B cell (primary cell): Measurements from ENCODE around the gene CDKAL1. TPM values are rescaled to one million over a fixed set of nuclear protein-coding genes. Genes with fewer than 3 reads are reported as not detected.

Source experiments
- ATAC-seq: fragments of 200-7000 bp; cut with Tn5 transposase; one replicate; pipeline ENCODE4 v1.10.0; 2021; ENCODE audit warnings: low read depth, mild to moderate bottlenecking, moderate number of reproducible peaks, moderate library complexity
- CTCF ChIA-PET: fragments of 350-600 bp; sonication (Branson Sonifier 250); formaldehyde crosslinking; loops from one replicate; lab custom pipeline; 2021; ENCODE audit warnings: antibody characterized with exemption, inconsistent platforms; lab: Charles Lee
- POLR2A ChIA-PET: fragments of 350-600 bp; sonication (Branson Sonifier 250); formaldehyde crosslinking; loops from one replicate; lab custom pipeline; 2021; ENCODE audit warnings: antibody characterized with exemption; lab: Charles Lee
- DNase-seq: peaks from one replicate; pipeline ENCODE4 v3.0.0; 2013
- H2AFZ ChIP-seq: 2 replicates; pipeline ENCODE4 v1.6.1; 2012; ENCODE audit warnings: mild to moderate bottlenecking, low read depth, low read length; ENCODE audit not compliant: insufficient read depth, poor library complexity, severe bottlenecking
- H3K27ac ChIP-seq, 2 donors: 1 replicate in 1 of 2; 2 replicates in 1 of 2; pipeline ENCODE4 v1.5.1; 2012 to 2013; ENCODE audit warnings: low read length in 2 of 2, mild to moderate bottlenecking in 2 of 2, moderate library complexity in 1 of 2
- H3K27me3 ChIP-seq, 4 experiments: fragments of 200-600 bp in 1 of 4; sonication (generic) in 1 of 4; replicated peaks in 1 of 4; 1 replicate in 2 of 4; 2 replicates in 2 of 4; pipeline versions ENCODE4 v1.6.1 to v1.7.0; 2013 to 2016; ENCODE audit warnings: low read length in 3 of 4, mild to moderate bottlenecking in 2 of 4, mixed read lengths in 1 of 4, moderate library complexity in 1 of 4; ENCODE audit not compliant: insufficient read depth in 4 of 4, control insufficient read depth in 3 of 4; ENCODE audit errors: control extremely low read depth in 1 of 4
- H3K36me3 ChIP-seq, 2 experiments: replicated peaks in 1 of 2; 1 replicate in 1 of 2; 2 replicates in 1 of 2; pipeline versions ENCODE4 v1.6.1 to v1.7.1; 2013; ENCODE audit warnings: low read length in 1 of 2; ENCODE audit not compliant: insufficient read depth in 2 of 2, control insufficient read depth in 1 of 2; ENCODE audit errors: control extremely low read depth in 1 of 2, extremely low read depth in 1 of 2
- H3K4me1 ChIP-seq, 2 donors: fragments of 200-600 bp in 1 of 2; sonication (generic) in 1 of 2; 1 replicate in 1 of 2; 2 replicates in 1 of 2; pipeline versions ENCODE4 v1.5.1 to v1.6.1; 2013 to 2017; ENCODE audit warnings: low read length in 2 of 2; ENCODE audit not compliant: control insufficient read depth in 2 of 2, insufficient read depth in 2 of 2
- H3K4me2 ChIP-seq: replicated peaks from 2 replicates; pipeline ENCODE3; 2012; ENCODE audit warnings: mild to moderate bottlenecking, low read depth, low read length; ENCODE audit not compliant: poor library complexity, severe bottlenecking
- H3K4me3 ChIP-seq, 5 experiments: fragments of 200-600 bp in 1 of 5; sonication (generic) in 1 of 5; 1 replicate in 3 of 5; 2 replicates in 2 of 5; pipeline versions ENCODE4 v1.5.1 to v1.7.0; 2011 to 2016; ENCODE audit warnings: low read length in 4 of 5, mild to moderate bottlenecking in 4 of 5, low read depth in 2 of 5, control low read depth in 1 of 5, moderate library complexity in 1 of 5; ENCODE audit not compliant: insufficient read depth in 1 of 5; ENCODE audit errors: control extremely low read depth in 1 of 5, extremely low read depth in 1 of 5
- H3K79me2 ChIP-seq: fragments of 200-600 bp; sonication (generic); one replicate; pipeline ENCODE4 v1.6.0; 2016; ENCODE audit warnings: low read length; ENCODE audit not compliant: control insufficient read depth, insufficient read depth
- H3K9ac ChIP-seq: fragments of 200-600 bp; sonication (generic); 2 replicates; pipeline ENCODE4 v1.6.1; 2017; ENCODE audit warnings: mild to moderate bottlenecking, low read length, moderate library complexity
- H3K9me3 ChIP-seq, 3 donors: one replicate each; pipeline versions ENCODE4 v1.6.1 to v1.7.1; 2013; ENCODE audit warnings: low read length in 2 of 3; ENCODE audit not compliant: control insufficient read depth in 2 of 3, insufficient read depth in 1 of 3; ENCODE audit errors: control extremely low read depth in 1 of 3
- H4K20me1 ChIP-seq: 2 replicates; pipeline ENCODE4 v1.6.0; 2012; ENCODE audit warnings: mild to moderate bottlenecking, low read length; ENCODE audit not compliant: insufficient read depth, control insufficient read depth, poor library complexity, severe bottlenecking
- H3K27ac Mint-ChIP-seq: one replicate; pipeline ENCODE4 v1.8.0; 2021; ENCODE audit warnings: mixed read lengths
- H3K27me3 Mint-ChIP-seq: one replicate; pipeline ENCODE4 v1.8.0; 2021; ENCODE audit warnings: mixed read lengths
- H3K4me1 Mint-ChIP-seq: one replicate; pipeline ENCODE4 v1.8.0; 2021; ENCODE audit warnings: mixed read lengths
- H3K4me3 Mint-ChIP-seq: one replicate; pipeline ENCODE4 v1.8.0; 2021; ENCODE audit warnings: mixed read lengths
- H3K9me3 Mint-ChIP-seq: one replicate; pipeline ENCODE4 v1.8.0; 2022; ENCODE audit warnings: mixed read lengths; ENCODE audit not compliant: insufficient read depth
- EZH2 ChIP-seq: IDR thresholded peaks from 2 replicates; pipeline ENCODE4 v1.6.1; 2012; ENCODE audit warnings: borderline replicate concordance, low read depth, mild to moderate bottlenecking, moderate library complexity, low read length; ENCODE audit not compliant: insufficient read depth, poor library complexity, severe bottlenecking
- WGBS: methylation state at CpG from one replicate; pipeline ENCODE4 v1.1.5; 2013; ENCODE audit warnings: missing lambda C conversion rate; ENCODE audit not compliant: insufficient coverage; 5-methylcytosine and 5-hydroxymethylcytosine counted together
- intact Hi-C: fragments of 100-400 bp; cut with micrococcal nuclease; formaldehyde crosslinking; loops from one replicate; pipeline ENCODE4 v1.10.0; 2022
- polyA plus RNA-seq: library from polyadenylated mRNA; depleted of rRNA; stranded (reverse); fragments of >200 nt; gene quantifications from 2 replicates; pipeline ENCODE4 v1.2.3, GENCODE V29; 2012
- total RNA-seq, 2 donors: library from RNA; stranded (reverse); fragments of 120-200 nt in 1 of 2; gene quantifications; 1 replicate in 1 of 2; 2 replicates in 1 of 2; pipeline versions ENCODE4 v1.2.3 to v1.2.4, GENCODE V29; 2013 to 2022
- TF ChIP-seq, protein P1 (sequence below): fragments of 200-600 bp; IDR thresholded peaks from one replicate; pipeline ENCODE4 v1.8.0; 2022; ENCODE audit warnings: antibody characterized with exemption, mild to moderate bottlenecking

Gene CDKAL1
- total and polyA plus RNA-seq, 2 donors (not counting 1 experiment from before 2014, with no cell fraction given): 6.1 to 33.3 TPM

DNA sequence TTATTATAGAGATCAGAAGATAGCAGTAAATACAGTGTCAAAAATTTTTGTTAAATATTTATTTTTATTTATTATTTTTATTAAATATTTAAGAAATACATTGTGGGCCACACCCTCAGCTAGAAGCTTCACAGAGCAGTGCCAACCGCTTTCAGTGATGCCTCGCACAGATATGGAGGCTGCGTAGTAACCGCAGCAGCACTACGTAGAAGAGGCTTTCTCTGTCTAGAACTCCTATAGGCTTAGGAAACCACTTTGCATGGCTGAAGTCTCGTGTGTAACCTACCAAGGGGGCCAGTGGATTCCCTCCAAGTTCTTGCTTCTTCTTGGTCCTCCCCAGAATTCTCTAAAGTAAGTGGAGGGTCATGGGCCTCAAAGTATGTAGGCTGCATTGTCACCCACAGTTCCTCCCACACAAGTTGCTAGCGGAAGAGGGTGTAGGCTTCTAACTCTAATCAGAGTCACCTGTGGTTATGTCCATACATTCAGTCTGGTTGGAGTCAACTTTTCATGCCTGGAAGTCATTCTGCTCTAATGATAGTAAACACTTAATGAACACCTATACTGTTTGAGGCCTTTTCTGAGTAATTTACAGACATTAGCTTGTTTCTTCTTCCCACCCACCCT lies 285.6 kb downstream of the CDKAL1 start:
- no peaks in the 10 kb centered on the region for H4K20me1 ChIP-seq
- H3K27me3 ChIP-seq: no peaks in the 10 kb centered on the region
- Mint-ChIP-seq H3K27me3 (no peaks in the 10 kb centered on the region), H3K4me3 (no peak overlapping the region), H3K4me1 (no peaks in the 10 kb centered on the region), H3K9me3 (no peaks in the 10 kb centered on the region), H3K27ac (no peak overlapping the region)
- H3K9ac ChIP-seq: no peak overlapping the region
- H2AFZ ChIP-seq: no peak overlapping the region
- H3K4me2 ChIP-seq: no peak overlapping the region
- WGBS: 100% methylated on average over 6 of the region's 7 CpGs
- ATAC-seq (no peak), DNase-seq (no peak)
- POLR2A ChIA-PET: no interaction called here
- H3K36me3 ChIP-seq: no peaks in the 10 kb centered on the region
- intact Hi-C loops: no loop called here
- CTCF ChIA-PET: no interaction called here
- TF ChIP-seq, protein P1, sequence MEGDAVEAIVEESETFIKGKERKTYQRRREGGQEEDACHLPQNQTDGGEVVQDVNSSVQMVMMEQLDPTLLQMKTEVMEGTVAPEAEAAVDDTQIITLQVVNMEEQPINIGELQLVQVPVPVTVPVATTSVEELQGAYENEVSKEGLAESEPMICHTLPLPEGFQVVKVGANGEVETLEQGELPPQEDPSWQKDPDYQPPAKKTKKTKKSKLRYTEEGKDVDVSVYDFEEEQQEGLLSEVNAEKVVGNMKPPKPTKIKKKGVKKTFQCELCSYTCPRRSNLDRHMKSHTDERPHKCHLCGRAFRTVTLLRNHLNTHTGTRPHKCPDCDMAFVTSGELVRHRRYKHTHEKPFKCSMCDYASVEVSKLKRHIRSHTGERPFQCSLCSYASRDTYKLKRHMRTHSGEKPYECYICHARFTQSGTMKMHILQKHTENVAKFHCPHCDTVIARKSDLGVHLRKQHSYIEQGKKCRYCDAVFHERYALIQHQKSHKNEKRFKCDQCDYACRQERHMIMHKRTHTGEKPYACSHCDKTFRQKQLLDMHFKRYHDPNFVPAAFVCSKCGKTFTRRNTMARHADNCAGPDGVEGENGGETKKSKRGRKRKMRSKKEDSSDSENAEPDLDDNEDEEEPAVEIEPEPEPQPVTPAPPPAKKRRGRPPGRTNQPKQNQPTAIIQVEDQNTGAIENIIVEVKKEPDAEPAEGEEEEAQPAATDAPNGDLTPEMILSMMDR: no peak
- no peak for TF ChIP-seq EZH2
- no peak overlapping the region for H3K27ac ChIP-seq
- H3K9me3 ChIP-seq: no peaks in the 10 kb centered on the region
- H3K4me3 ChIP-seq: no peak overlapping the region
- H3K79me2 ChIP-seq: no peaks in the 10 kb centered on the region
- no peaks in the 10 kb centered on the region for H3K4me1 ChIP-seq

GRCh38 chr6:20826378-20826777 lies 292.1 kb downstream of the CDKAL1 start:
- no CpG with 5 or more reads among the region's 6 CpGs for WGBS
- no peaks in the 10 kb centered on the region for H3K4me1 Mint-ChIP-seq
- no peaks in the 10 kb centered on the region for H3K27me3 Mint-ChIP-seq
- POLR2A ChIA-PET: no interaction called here
- TF ChIP-seq EZH2: no peak
- TF ChIP-seq, protein P1: no peak
- CTCF ChIA-PET: no interaction called here
- H3K9me3 Mint-ChIP-seq: peaks cover 2% of the 10 kb centered on the region
- Histone ChIP-seq H3K9ac (no peak overlapping the region), H3K4me2 (no peak overlapping the region), H3K9me3 (no peaks in the 10 kb centered on the region), H4K20me1 (no peaks in the 10 kb centered on the region), H3K79me2 (no peaks in the 10 kb centered on the region), H3K4me1 (no peaks in the 10 kb centered on the region), H3K27me3 (no peaks in the 10 kb centered on the region), H2AFZ (no peak overlapping the region), H3K36me3 (no peaks in the 10 kb centered on the region), H3K4me3 (no peak overlapping the region), H3K27ac (no peak overlapping the region)
- intact Hi-C loops: no loop called here
- no peak overlapping the region for H3K4me3 Mint-ChIP-seq
- DNase-seq (no peak), ATAC-seq (no peak)
- no peak overlapping the region for H3K27ac Mint-ChIP-seq
